ENCODE measurements around the gene D2HGDH.

DNA sequence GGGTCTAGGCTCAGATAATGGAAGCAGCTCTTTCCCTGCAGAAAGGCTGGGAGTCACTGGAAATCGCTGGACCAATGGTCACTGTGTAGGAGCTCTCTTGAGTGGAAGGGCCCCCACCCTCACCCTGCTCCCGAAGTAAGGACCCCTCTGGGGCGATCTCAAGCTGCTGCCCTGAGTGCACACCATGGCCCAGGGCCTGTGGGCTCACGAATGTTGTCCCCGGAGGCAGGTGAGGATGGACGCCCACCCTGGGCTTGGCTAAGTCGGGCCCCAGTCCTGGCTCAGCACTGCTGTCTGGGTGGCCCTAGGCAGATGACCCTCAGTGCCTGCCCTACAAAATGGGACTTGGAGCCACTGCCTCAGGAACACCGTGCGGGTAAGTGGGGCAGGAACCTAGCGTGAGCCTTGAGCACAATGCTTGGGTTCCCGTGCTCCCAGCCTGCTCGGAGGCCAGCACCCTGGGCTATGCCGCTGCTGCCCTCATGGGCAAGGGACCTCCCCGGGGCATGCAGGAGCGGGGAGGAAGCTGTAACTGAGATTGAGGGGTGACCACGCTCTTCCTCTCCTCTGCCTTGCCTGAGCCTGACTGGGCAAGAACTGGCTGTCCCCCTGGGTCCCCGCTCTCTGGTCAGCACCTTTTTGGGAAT, 3.7 kb downstream of the D2HGDH start:
- TF ChIP-seq GATA2 (IDR thresholded peaks at IDR 0.05; ENCODE audit: low read depth, low read length) (no peak), GATA3 (IDR thresholded peaks at IDR 0.05; ENCODE audit: low read depth, low read length) (no peak)
